ENCODE measurements around the gene FRMD4A. TPM values are rescaled to one million over a fixed set of nuclear protein-coding genes. Genes with fewer than 3 reads are reported as not detected.

Gene FRMD4A
- total RNA-seq, 2 donors from 2014 or later: 18.9 to 46.1 TPM

DNA sequence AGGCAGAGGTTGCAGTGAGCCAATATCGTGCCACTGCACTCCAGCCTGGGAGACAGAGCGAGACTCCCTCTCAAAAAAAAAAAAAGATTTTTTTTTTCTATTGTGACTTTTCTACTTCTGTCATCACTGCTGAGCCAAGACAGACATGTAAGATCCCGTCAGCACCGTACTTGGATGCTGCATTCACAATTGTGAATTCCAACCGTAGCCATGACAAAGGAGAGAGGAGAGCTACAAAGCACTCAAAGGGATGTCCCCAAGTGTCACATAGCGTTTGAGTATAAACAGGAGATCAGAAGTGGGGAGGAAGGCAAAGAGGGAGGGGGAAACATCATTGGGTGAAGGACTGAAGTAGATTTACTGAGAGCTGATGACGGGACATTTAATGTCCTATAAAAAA lies 599.8 kb downstream of the FRMD4A start:
- no peaks in the 10 kb centered on the region for H3K36me3 ChIP-seq (replicated peaks in 1 of 2; ENCODE audit: insufficient read depth in 1 of 2, low read depth in 2 of 2)
- TF ChIP-seq, protein P1, sequence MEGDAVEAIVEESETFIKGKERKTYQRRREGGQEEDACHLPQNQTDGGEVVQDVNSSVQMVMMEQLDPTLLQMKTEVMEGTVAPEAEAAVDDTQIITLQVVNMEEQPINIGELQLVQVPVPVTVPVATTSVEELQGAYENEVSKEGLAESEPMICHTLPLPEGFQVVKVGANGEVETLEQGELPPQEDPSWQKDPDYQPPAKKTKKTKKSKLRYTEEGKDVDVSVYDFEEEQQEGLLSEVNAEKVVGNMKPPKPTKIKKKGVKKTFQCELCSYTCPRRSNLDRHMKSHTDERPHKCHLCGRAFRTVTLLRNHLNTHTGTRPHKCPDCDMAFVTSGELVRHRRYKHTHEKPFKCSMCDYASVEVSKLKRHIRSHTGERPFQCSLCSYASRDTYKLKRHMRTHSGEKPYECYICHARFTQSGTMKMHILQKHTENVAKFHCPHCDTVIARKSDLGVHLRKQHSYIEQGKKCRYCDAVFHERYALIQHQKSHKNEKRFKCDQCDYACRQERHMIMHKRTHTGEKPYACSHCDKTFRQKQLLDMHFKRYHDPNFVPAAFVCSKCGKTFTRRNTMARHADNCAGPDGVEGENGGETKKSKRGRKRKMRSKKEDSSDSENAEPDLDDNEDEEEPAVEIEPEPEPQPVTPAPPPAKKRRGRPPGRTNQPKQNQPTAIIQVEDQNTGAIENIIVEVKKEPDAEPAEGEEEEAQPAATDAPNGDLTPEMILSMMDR (IDR thresholded peaks at IDR 0.05): no peak
- no peak for TF ChIP-seq POLR2A (IDR thresholded peaks at IDR 0.05)
- 94 to 96% methylated on average over 7 of the region's 7 CpGs for WGBS, 2 donors
- DNase-seq: no peak
- no peak overlapping the region for H3K27ac ChIP-seq
- H3K27me3 ChIP-seq: no peaks in the 10 kb centered on the region
- no peak for ATAC-seq
- no peak overlapping the region for H3K4me3 ChIP-seq
- intact Hi-C loops (cut with DNase I): no loop called here
- no peaks in the 10 kb centered on the region for H3K9me3 ChIP-seq
- no peaks in the 10 kb centered on the region for H3K4me1 ChIP-seq

DNA sequence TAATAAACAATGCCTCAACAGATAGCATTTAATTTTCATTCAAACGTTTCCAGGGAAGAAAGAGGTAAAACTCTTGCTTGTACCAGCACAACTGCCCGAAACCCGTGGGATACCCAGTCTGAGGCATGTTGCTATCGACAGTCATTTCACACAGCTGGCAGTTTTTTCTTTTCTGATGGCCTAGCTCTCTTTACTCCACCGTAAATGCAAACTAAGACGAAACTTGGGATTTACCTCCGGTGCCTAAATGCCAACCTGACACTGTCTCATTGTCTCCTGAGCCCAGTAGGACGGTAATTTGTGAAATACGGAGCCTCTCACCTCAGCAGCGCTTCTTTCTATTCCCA lies 600.4 kb downstream of the FRMD4A start:
- 67 to 75% methylated on average over 10 of the region's 10 CpGs for WGBS, 2 donors
- ATAC-seq: no peak
- DNase-seq: no peak
- no peak overlapping the region for H3K4me3 ChIP-seq
- no peak for TF ChIP-seq POLR2A (IDR thresholded peaks at IDR 0.05)
- TF ChIP-seq, protein P1 (IDR thresholded peaks at IDR 0.05): no peak
- no peaks in the 10 kb centered on the region for H3K27me3 ChIP-seq
- H3K36me3 ChIP-seq (replicated peaks in 1 of 2; ENCODE audit: insufficient read depth in 1 of 2, low read depth in 2 of 2): no peaks in the 10 kb centered on the region
- H3K9me3 ChIP-seq: no peaks in the 10 kb centered on the region
- peak overlapping the region in 3 of 4 donors; percentile 14 to 27 (median 16) for H3K27ac ChIP-seq
- intact Hi-C loops (cut with DNase I): no loop called here
- H3K4me1 ChIP-seq: peaks cover 4% of the 10 kb centered on the region

DNA sequence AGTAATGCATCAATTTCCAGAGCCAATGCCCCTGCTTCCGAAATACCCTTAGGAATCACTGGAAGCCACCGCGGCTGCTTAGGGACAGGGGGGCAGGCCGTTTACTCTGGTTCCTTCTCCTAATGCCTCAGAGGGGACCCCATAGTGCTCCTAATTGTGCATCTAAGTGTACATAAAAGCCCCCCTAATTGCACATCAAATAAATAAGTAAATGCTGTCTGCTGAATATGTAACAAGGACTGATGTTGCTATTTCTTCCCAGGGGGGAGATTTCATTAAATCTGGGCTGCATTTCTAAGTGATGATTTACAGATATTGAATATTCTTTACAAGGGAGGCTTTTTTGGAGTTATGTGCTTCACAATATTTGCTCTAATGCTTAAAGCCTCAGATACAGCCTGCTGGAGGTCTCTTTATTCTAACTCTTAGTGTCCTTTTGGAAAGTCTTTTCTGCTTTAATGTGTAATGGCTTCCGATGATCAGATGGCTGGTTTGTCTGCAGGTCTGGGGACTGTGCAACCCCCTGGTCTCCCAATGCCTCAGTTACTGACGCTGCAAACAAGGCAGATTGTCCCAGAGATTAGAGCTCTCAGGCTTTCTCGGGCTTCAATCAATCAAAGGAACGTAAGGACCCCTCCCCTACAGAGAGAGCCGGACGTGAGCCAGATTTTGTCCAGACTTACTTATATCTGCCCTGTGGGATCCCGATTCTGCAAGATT lies 601.0 kb downstream of the FRMD4A start:
- no peak for TF ChIP-seq POLR2A (IDR thresholded peaks at IDR 0.05)
- TF ChIP-seq, protein P1 (IDR thresholded peaks at IDR 0.05): no peak
- no peak overlapping the region for H3K4me3 ChIP-seq
- DNase-seq (no peak), ATAC-seq (no peak)
- peak overlapping the region in 3 of 4 donors; percentile 14 to 27 (median 16) for H3K27ac ChIP-seq
- intact Hi-C loops (cut with DNase I): no loop called here
- H3K36me3 ChIP-seq (replicated peaks in 1 of 2; ENCODE audit: insufficient read depth in 1 of 2, low read depth in 2 of 2): no peaks in the 10 kb centered on the region
- WGBS, 2 donors: 61 to 68% methylated on average over 11 of the region's 11 CpGs
- H3K9me3 ChIP-seq: no peaks in the 10 kb centered on the region
- H3K27me3 ChIP-seq: no peaks in the 10 kb centered on the region
- H3K4me1 ChIP-seq: peaks cover 9% of the 10 kb centered on the region

DNA sequence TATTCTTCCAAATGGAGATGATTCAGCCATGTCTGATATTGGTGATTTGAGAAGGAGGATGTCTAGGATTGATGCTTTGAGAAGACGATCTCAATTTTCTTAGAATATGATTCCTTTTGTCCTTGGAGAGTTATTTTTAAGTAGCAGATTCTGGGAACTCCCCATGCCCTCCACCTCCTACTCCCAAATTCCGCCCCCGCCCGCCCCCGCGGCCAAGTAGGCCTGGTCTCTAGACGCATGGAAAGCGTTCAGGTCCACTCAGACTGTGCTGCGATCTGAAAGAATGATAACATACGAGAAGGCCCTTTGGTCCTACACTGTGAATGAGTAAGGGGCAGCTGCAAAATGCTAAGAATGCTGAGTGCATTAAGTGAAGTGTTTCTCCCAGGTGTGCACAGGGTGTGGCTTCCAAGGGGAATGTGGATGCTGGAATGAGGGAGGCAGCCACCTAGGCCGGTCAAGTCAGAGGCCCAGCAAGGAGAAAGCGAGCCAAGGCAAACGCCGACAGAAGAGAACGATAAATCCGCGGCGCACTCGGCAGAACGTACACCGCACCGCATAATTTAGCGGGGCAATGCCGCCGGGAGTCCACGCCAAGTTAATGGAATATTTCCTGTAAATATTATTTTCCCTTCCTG lies 601.7 kb downstream of the FRMD4A start:
- TF ChIP-seq POLR2A (IDR thresholded peaks at IDR 0.05): no peak
- TF ChIP-seq, protein P1 (IDR thresholded peaks at IDR 0.05): no peak
- ATAC-seq: no peak
- intact Hi-C loops (cut with DNase I): no loop called here
- Histone ChIP-seq H3K4me3 (no peak overlapping the region), H3K27ac (no peak overlapping the region), H3K36me3 (replicated peaks in 1 of 2; ENCODE audit: insufficient read depth in 1 of 2, low read depth in 2 of 2) (no peaks in the 10 kb centered on the region), H3K9me3 (no peaks in the 10 kb centered on the region), H3K4me1 (peaks cover 10% of the 10 kb centered on the region), H3K27me3 (no peaks in the 10 kb centered on the region)
- no peak for DNase-seq
- WGBS, 2 donors: 91 to 94% methylated on average over 26 of the region's 26 CpGs
